Activated T-helper 1 cell treated with Interleukin-2 at 50 U/mL for 16 hours (primary cell): Measurements from ENCODE around the gene SDHA.
"Not testable (repeated sequence)": the region's sequence is repeated elsewhere in the genome, so short reads cannot be mapped to it uniquely, and the experiment has no call there.

ENCODE experiments used
- DNase-seq: peaks from one replicate; pipeline ENCODE4 v3.0.0-alpha.2; 2020; ENCODE audit warnings: low read depth

The SDHA gene

DNA sequence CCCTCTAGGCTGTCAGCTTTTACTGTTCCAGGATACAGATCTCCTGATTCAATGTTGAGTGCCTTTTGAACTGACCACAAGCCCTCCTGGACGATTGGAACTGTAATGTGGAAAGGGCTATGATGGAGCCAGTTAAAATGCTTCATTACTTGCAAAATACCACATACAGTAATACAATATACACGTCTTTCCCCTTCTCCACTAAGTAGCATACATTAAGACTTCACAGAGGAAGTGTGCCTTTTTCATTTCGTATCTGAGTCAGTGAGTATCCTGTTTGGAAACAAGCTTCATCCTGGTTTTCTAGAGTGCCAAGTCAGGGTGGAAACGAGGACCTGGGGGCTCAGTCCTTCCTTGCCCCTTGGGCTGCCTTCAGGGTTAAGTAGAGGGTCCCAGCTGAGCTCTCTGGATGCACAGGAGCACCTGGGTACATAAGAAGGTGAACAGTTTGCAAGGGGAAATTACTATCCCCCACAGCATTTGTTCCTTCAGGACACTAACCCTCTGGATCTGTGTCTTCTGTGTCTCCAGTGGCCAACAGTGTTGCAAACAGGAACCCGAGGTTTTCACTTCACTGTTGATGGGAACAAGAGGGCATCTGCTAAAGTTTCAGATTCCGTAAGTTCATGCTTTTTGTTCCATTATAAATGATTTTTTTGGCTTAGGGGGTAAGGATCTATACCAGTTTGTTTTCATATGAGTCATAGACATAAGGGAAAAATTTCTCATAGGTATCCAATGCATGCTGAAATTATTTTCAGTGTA, 5.0 kb downstream of the SDHA start:
- DNase-seq = not testable (repeated sequence)

DNA sequence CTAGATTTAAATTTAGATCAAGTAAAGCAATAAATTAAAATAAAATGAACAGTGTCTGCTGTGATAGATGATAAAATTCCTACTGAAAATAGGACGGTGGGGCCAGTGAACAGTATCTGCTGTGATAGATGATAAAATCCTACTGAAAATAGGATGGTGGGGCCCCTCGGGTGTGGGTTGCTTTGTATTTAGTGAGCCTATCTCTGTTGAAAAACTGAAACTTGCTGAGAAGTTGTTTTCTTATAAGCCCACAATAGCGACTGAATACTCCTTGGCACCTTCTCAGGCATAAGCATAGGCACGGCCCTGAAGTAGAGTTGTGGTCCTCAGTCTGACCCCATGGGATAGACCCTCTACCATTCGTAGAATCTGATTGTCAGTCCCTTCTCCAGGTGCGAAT, 5.7 kb downstream of the SDHA start:
- DNase-seq = no peak

DNA sequence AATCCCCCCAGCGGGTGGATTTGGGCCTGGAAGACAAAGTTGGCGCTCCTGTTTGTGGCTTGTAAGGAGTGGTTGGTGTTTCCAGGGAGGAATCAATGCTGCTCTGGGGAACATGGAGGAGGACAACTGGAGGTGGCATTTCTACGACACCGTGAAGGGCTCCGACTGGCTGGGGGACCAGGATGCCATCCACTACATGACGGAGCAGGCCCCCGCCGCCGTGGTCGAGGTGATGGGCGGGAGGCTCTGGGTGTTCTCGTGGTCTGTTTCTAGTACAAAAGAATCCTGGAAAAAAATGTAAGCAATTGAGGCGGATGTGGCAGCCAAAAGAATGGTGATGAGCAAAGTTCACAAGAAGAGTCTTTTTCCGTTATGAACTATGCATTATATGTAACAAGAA, 7.2 kb downstream of the SDHA start:
- DNase-seq = no peak

DNA sequence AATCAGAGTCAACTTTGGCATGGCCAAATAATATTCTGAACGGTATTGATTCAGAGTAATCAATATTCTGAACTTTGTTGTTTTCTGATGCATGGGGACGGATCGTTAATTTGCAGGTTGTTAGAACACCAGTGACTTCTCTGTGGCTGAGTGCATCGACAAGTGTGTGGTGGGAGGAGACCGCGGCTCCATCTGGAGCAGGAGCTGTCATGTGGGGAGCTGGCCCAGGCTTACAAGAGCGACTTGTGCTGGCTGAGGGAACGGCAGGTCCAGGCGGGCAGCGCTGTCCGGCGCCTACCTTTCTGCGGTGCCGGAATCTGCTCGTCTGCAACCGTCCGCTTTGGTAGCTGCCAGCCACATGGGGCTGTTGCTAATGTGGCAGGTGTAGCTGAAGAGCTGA, 9.3 kb downstream of the SDHA start:
- DNase-seq = not testable (repeated sequence)

DNA sequence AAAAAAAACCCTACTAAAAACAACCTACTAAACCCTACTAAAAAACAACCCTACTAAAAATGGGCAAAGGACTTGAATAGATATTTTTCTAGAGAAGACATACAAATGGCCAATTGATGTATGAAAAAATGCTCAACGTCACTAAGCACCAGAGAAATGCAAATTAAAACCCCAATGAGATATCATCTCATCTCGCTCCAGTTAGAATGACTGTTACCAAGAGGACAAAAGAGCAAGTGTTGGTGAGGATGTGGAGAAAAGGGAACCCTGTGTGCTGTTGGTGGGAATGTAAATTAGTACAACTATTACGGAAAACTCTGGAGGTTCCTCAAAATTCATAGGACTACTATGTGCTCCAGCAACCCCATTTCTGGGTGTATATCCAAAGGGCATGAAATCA, 10.8 kb downstream of the SDHA start:
- no peak for DNase-seq

DNA sequence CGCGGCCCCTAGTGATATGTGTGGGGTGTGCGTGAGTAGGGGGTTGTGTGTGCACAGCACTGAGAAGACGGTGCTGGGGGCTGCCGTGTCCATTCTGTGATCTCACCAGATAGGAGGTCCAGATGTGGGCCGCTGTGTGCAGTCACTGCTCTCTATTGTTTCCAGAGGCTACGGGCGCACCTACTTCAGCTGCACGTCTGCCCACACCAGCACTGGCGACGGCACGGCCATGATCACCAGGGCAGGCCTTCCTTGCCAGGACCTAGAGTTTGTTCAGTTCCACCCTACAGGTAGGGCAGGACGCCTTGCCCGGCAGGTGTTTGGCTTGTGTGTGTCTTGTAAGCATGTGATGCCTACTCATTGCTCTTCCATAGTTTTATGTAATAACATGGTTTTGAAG, 12.6 kb downstream of the SDHA start:
- no peak for DNase-seq

DNA sequence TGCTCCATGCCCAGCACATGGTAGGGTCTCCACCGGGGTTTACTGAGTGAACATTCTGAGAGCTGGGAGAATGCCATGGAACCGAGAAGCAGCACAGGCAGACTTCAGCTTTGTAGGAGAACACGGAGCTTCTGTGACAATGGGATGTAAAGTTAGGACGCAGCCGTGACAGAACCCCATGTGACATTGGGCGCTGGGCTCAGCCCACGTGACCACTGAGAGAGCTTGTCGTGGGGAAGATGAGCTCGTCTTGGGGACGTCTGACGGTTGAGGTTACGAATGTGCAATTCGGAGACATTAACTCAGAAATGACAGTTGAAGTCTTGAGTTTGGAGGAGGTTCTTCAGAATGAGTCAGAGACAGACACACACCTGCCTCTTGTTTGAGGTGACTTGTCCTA, 13.5 kb downstream of the SDHA start:
- no peak for DNase-seq

DNA sequence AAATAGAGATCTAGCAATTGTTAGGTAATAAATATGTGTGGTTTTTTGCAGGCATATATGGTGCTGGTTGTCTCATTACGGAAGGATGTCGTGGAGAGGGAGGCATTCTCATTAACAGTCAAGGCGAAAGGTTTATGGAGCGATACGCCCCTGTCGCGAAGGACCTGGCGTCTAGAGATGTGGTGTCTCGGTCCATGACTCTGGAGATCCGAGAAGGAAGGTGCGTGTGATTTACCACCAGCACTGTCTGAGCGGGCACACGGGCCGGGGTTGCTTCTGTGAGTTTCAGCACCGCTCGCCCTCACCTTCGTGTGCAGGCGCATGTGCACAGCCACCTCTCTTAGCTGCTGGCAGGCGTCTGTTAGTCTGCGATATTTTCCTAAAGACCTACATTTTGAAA, 15.3 kb downstream of the SDHA start:
- not testable (repeated sequence) for DNase-seq

DNA sequence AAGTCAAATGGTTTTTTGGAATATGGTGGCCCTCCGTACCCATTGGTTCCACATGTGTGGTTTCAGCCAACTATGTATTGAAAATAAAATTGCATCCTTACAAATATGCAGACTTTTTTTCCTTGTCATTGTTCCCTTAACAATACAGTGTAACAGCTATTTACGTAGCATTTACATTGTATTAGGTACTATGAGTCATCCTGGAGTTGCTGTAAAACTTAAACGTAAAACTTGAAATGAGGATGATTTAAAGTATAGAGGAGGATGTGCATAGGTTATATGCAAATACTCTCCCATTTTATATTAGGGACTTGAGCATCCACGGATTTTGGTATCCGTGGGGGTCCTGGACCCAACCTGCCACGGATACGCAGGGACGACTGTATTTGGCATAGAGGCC, 16.3 kb downstream of the SDHA start:
- DNase-seq = no peak

DNA sequence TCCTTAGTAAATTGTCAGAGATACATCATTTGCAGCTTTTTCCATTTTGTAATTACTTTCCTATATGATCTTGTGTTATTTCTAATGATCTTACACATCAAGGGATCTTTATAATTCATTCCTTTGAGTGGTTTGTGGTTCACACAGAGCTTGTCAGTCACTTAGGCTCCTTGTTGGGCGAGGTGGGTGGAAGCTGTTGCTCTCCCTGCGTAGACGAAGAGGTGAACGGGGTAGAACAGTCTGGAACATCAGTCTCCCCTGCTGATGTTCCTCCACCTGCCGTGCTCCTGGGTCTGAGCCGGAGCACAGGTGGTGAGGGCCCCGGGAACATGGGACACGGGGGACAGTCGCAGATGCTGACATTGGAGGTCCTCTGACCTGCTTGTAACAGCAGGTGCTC, 17.4 kb downstream of the SDHA start:
- not testable (repeated sequence) for DNase-seq

DNA sequence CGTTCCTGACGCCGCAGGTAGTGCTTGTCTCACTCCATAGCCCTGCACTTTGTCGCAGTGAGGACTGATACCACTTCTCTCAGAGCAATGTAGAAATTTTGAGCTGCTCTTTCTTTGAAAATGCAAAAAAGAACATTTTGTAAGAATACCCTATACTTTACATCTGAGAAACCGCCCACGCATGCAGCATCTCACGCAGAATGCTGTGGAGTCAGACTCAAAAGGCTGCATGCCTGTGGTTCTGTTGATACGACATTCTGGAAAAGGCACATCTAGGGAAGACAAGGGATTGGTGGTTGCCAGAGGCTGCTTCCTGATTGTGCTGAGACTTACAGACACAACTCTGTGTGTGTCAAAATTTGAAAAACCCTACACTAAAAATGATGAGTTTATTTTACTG, 19.8 kb downstream of the SDHA start:
- not testable (repeated sequence) for DNase-seq

DNA sequence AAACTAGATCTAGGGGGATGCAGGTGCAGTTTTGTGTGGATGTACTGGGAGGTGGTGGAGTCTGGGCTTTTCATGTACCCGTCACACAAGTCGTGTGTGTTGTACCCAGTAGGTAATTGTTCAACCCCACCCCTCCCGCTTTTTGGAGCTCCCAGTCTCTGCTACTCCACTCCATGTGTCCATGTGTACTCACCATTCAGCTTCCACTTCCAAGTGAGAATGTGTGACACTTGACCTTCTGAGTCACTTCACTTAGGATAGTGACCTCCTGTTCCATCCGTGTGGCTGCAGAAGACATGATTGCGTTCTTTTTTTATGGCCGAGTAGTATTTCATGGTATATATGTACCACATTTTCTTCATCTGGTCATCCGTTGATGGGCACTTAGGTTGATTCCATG, 22.4 kb downstream of the SDHA start:
- not testable (repeated sequence) for DNase-seq

DNA sequence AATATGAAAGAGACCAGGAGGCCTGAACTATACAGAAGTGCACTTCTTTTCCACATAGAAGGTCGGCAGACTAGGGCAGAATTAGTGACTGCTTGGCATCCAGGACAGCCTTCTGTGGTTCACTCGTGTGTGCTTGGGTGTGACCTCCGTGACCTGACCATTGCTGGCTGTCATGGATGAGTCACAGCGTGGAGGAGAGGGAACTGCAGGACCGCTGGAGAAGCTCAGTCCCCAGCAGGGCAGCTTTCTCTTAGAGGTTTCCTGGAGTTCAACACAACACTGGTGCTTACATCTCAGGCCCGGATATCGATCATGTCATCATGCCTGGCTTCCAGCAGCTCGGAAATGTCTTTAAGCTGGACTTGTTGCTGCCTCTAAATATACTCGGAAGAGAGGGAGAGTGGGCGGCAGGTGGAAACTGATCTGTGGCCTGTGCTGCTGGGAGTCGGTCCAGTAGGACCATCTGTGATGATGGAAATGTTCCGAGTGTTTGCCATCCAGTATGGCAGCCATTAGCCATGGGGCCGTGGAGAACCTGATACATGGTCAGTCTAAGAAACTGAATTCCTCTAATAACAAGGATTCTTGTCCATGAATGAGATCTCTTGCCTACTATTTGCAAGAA, 23.0 kb downstream of the SDHA start:
- DNase-seq = not testable (repeated sequence)

DNA sequence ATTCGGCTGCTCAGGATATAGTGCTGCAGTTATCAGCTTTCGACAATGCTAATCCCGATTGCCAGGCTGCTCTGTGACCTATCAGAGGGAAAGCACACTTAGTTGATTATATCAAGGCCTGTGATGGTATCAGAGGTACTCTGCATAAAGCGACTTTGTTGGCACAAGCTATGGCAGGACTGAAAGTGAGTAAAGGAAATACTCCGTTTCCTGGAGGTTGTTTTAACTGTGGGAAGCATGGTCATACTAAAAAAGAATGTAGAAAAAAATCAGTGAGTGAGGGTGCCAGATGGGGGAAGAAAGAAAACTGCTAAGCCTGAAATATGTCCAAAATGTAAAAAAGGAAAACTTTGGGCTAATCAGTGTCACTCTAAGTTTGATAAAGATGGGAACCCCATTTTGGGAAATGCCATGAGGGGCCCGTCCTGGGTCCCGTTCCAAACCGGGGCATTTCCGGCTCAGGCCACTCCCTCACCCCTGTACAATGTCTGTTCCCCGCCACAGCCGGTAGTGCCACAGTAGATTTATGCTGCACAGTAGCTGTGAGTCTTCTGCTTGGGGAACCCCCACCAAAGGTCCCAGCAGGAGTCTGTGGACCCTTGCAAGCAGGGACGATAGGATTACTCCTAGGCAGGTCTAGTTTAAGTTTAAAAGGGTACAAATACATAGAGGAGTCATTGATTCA, 25.7 kb downstream of the SDHA start:
- DNase-seq = not testable (repeated sequence)

DNA sequence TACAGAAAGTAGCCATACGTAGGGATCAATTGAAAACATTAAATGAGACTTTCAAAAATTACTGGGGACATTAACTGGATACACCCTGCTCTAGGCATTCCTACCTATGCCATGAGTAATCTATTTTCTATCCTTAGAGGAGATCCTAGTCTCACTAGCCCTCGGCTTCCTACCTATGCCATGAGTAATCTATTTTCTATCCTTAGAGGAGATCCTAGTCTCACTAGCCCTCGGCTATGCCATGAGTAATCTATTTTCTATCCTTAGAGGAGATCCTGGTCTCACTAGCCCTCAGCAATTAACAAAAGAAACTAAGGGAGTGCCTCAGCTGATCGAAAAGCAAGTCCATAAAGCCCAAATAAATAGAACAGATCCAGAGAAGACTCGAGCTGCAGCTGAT, 27.6 kb downstream of the SDHA start:
- not testable (repeated sequence) for DNase-seq

DNA sequence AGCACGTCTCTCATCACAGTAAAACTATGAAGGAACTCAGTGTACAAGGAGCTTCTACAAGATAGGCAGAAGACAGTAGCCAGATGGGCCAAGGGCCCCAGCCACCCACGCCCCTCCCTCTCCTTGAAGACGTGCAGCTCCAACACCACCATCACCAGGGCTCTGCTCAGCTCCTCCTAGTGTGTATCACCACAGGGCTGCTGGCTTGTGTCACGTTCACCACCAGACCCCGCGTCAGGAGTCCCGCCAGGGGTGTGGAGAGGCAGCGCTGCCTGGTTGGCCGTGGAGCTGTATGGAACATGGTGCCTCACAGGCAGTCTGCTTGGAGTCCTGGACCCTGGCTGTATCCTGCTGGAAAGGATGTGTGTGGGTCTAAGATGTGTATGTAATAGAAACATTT, 32.3 kb downstream of the SDHA start:
- not testable (repeated sequence) for DNase-seq

DNA sequence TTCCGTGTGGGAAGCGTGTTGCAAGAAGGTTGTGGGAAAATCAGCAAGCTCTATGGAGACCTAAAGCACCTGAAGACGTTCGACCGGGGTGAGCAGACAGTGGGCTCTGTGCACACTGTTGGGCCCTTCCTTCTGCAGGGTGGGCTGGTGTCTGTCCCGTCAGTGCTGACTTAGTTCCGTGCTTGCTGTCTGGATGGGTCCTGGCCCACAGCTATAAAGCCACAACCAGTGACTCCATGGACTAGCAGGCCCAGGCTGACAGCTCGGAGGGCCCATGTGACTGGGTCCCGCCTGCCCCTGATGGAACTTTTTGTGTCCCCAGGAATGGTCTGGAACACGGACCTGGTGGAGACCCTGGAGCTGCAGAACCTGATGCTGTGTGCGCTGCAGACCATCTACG, 32.9 kb downstream of the SDHA start:
- not testable (repeated sequence) for DNase-seq

DNA sequence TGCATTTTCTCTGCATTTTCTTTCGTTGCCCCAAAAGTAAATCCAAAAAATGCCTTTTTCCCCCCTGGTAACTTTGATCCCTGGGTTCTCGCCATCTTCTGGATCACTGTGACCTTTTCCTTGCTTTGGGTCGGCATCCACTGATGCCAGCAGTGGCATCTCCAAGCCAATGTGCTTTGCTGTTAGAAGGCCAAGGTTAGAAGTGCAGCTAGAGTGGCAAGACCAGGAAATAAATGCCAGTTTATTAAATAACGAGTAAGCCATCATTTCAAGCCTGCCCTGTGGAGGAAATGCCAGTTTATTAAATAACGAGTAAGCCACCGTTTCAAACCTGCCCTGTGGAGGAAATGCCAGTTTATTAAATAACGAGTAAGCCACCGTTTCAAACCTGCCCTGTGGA, 33.4 kb downstream of the SDHA start:
- DNase-seq = not testable (repeated sequence)

DNA sequence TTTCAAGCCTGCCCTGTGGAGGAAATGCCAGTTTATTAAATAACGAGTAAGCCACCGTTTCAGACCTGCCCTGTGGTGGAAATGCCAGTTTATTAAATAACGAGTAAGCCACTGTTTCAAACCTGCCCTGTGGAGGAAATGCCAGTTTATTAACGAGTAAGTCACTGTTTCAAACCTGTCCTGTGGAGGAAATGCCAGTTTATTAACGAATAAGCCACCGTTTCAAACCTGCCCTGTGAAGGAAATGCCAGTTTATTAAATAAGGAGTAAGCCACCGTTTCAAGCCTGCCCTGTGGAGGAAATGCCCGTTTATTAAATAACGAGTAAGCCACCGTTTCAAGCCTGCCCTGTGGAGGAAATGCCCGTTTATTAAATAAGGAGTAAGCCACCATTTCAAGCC, 33.9 kb downstream of the SDHA start:
- DNase-seq = not testable (repeated sequence)

DNA sequence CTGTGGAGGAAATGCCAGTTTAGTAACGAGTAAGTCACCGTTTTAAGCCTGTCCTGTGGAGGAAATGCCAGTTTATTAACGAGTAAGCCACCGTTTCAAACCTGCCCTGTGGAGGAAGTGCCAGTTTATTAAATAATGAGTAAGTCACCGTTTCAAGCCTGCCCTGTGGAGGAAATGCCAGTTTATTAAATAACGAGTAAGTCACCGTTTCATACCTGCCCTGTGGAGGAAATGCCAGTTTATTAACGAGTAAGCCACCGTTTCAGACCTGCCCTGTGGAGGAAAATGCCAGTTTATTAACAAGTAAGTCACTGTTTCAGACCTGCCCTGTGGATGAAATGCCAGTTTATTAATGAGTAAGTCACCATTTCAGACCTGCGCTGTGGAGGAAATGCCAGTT, 34.4 kb downstream of the SDHA start:
- no peak for DNase-seq

DNA sequence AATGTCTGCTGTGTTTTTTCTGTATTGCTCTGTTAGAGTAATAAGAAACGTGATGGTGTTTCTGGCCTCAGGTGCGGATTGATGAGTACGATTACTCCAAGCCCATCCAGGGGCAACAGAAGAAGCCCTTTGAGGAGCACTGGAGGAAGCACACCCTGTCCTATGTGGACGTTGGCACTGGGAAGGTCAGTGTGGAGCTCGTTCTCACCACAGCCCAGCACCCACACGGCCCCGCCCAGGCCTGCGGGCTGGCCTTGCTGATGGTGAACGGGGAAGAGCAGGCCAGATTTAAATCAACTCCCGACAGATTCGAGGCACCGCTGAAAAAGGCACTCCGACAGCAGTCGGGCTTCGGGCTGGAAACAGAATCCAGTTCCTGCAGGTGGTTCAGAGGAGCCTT, 36.2 kb downstream of the SDHA start:
- DNase-seq = not testable (repeated sequence)

DNA sequence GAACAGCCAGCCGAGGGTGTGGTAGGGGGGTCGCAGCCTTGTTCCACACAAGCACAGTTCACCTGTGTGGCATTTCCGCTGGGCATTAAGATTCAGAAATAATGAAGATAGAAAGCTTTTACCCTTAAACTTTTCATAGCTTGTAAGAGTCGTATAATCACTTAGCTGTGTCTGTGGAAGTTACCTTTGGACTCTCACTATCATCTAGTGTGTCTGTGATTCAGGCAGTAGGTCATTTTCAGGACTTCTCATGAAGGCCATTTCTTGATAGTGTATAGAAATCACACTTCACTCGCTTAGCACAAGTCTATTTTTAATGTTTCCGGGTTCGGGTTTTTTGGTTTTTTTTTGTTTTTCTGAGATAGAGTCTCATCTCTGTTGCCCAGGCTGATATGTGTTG, 37.0 kb downstream of the SDHA start:
- DNase-seq = not testable (repeated sequence)

DNA sequence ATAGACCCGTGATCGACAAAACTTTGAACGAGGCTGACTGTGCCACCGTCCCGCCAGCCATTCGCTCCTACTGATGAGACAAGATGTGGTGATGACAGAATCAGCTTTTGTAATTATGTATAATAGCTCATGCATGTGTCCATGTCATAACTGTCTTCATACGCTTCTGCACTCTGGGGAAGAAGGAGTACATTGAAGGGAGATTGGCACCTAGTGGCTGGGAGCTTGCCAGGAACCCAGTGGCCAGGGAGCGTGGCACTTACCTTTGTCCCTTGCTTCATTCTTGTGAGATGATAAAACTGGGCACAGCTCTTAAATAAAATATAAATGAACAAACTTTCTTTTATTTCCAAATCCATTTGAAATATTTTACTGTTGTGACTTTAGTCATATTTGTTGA, 38.2 kb downstream of the SDHA start:
- not testable (repeated sequence) for DNase-seq
